Neuron (in vitro differentiated cells): ENCODE results near the gene ST8SIA1.

Source experiments
- H2AFZ ChIP-seq: one replicate; pipeline ENCODE4 v1.6.1; 2013; ENCODE audit warnings: low read depth, mild to moderate bottlenecking, inconsistent platforms, low read length, moderate library complexity
- H3K27me3 ChIP-seq: one replicate; pipeline ENCODE4 v1.6.1; 2013; ENCODE audit warnings: low read length; ENCODE audit not compliant: insufficient read depth
- H3K36me3 ChIP-seq: one replicate; pipeline ENCODE4 v1.6.1; 2013; ENCODE audit warnings: low read length; ENCODE audit not compliant: insufficient read depth
- H3K4me1 ChIP-seq: one replicate; pipeline ENCODE4 v1.6.1; 2013; ENCODE audit warnings: low read length; ENCODE audit not compliant: insufficient read depth
- H3K4me3 ChIP-seq: 2 replicates; pipeline ENCODE4 v1.5.1; 2013; ENCODE audit warnings: mild to moderate bottlenecking, low read length, moderate library complexity
- H3K9me3 ChIP-seq: one replicate; pipeline ENCODE4 v1.6.1; 2013; ENCODE audit warnings: low read length

Gene ST8SIA1

GRCh38 chr12:22246217-22246846, 88.2 kb downstream of the ST8SIA1 start:
- H3K27me3 ChIP-seq: no peaks in the 10 kb centered on the region
- no peaks in the 10 kb centered on the region for H3K9me3 ChIP-seq
- peaks cover 6% of the 10 kb centered on the region for H3K4me1 ChIP-seq
- no peak overlapping the region for H3K4me3 ChIP-seq
- peaks cover 7% of the 10 kb centered on the region for H3K36me3 ChIP-seq
- H2AFZ ChIP-seq: no peak overlapping the region

GRCh38 chr12:22242726-22243125, 91.8 kb downstream of the ST8SIA1 start:
- Histone ChIP-seq H3K4me1 (peaks cover 6% of the 10 kb centered on the region), H3K4me3 (no peak overlapping the region), H2AFZ (no peak overlapping the region), H3K27me3 (no peaks in the 10 kb centered on the region), H3K9me3 (peaks cover 6% of the 10 kb centered on the region), H3K36me3 (peaks cover 4% of the 10 kb centered on the region)

- no peaks in the 10 kb centered on the region for H3K27me3 ChIP-seq
- H3K9me3 ChIP-seq: peaks cover 6% of the 10 kb centered on the region
- peaks cover 6% of the 10 kb centered on the region for H3K4me1 ChIP-seq
- no peaks in the 10 kb centered on the region for H3K36me3 ChIP-seq
- H3K4me3 ChIP-seq: no peak overlapping the region
- H2AFZ ChIP-seq: no peak overlapping the region
Measured at GRCh38 chr12:22238211-22238610, 96.3 kb downstream of the ST8SIA1 start.

- Histone ChIP-seq H3K4me3 (no peak overlapping the region), H3K9me3 (peaks cover 4% of the 10 kb centered on the region), H3K4me1 (no peaks in the 10 kb centered on the region), H3K27me3 (no peaks in the 10 kb centered on the region), H2AFZ (no peak overlapping the region), H3K36me3 (no peaks in the 10 kb centered on the region)
Measured at GRCh38 chr12:22234561-22234960, 99.9 kb downstream of the ST8SIA1 start.

- H3K9me3 ChIP-seq: no peaks in the 10 kb centered on the region
- no peaks in the 10 kb centered on the region for H3K27me3 ChIP-seq
- no peak overlapping the region for H2AFZ ChIP-seq
- no peaks in the 10 kb centered on the region for H3K4me1 ChIP-seq
- no peaks in the 10 kb centered on the region for H3K36me3 ChIP-seq
- no peak overlapping the region for H3K4me3 ChIP-seq
Measured at GRCh38 chr12:22231836-22232235, 102.7 kb downstream of the ST8SIA1 start.

- no peaks in the 10 kb centered on the region for H3K4me1 ChIP-seq
- no peak overlapping the region for H3K4me3 ChIP-seq
- H3K27me3 ChIP-seq: no peaks in the 10 kb centered on the region
- no peak overlapping the region for H2AFZ ChIP-seq
- H3K36me3 ChIP-seq: no peaks in the 10 kb centered on the region
- H3K9me3 ChIP-seq: no peaks in the 10 kb centered on the region
Measured at GRCh38 chr12:22231078-22231477, 103.4 kb downstream of the ST8SIA1 start.

- no peak overlapping the region for H3K4me3 ChIP-seq
- H3K4me1 ChIP-seq: no peaks in the 10 kb centered on the region
- H3K9me3 ChIP-seq: no peaks in the 10 kb centered on the region
- H2AFZ ChIP-seq: no peak overlapping the region
- H3K36me3 ChIP-seq: no peaks in the 10 kb centered on the region
- no peaks in the 10 kb centered on the region for H3K27me3 ChIP-seq
Measured at GRCh38 chr12:22230280-22230794, 104.2 kb downstream of the ST8SIA1 start.

GRCh38 chr12:22229652-22230279, 104.7 kb downstream of the ST8SIA1 start:
- Histone ChIP-seq H3K27me3 (no peaks in the 10 kb centered on the region), H3K9me3 (no peaks in the 10 kb centered on the region), H2AFZ (no peak overlapping the region), H3K36me3 (no peaks in the 10 kb centered on the region), H3K4me1 (no peaks in the 10 kb centered on the region), H3K4me3 (no peak overlapping the region)

- Histone ChIP-seq H3K27me3 (no peaks in the 10 kb centered on the region), H2AFZ (no peak overlapping the region), H3K4me1 (peaks cover 4% of the 10 kb centered on the region), H3K36me3 (no peaks in the 10 kb centered on the region), H3K4me3 (no peak overlapping the region), H3K9me3 (no peaks in the 10 kb centered on the region)
Measured at GRCh38 chr12:22228022-22228875, 106.3 kb downstream of the ST8SIA1 start.

- Histone ChIP-seq H3K36me3 (no peaks in the 10 kb centered on the region), H2AFZ (no peak overlapping the region), H3K27me3 (no peaks in the 10 kb centered on the region), H3K4me1 (peaks cover 4% of the 10 kb centered on the region), H3K9me3 (no peaks in the 10 kb centered on the region), H3K4me3 (no peak overlapping the region)
Measured at GRCh38 chr12:22223356-22223755, 111.2 kb downstream of the ST8SIA1 start.

GRCh38 chr12:22217556-22217955, 117.0 kb downstream of the ST8SIA1 start:
- Histone ChIP-seq H3K9me3 (no peaks in the 10 kb centered on the region), H3K36me3 (no peaks in the 10 kb centered on the region), H3K4me1 (peaks cover 3% of the 10 kb centered on the region), H3K27me3 (no peaks in the 10 kb centered on the region), H2AFZ (no peak overlapping the region), H3K4me3 (no peak overlapping the region)

- H2AFZ ChIP-seq: no peak overlapping the region
- H3K4me1 ChIP-seq: peaks cover 3% of the 10 kb centered on the region
- no peak overlapping the region for H3K4me3 ChIP-seq
- no peaks in the 10 kb centered on the region for H3K9me3 ChIP-seq
- no peaks in the 10 kb centered on the region for H3K27me3 ChIP-seq
- H3K36me3 ChIP-seq: no peaks in the 10 kb centered on the region
Measured at GRCh38 chr12:22215467-22216253, 118.8 kb downstream of the ST8SIA1 start.
